HG02973 (cell line): ENCODE data around the gene RNF113A.
"Not testable (repeated sequence)": the region's sequence is repeated elsewhere in the genome, so short reads cannot be mapped to it uniquely, and the experiment has no call there.

Experiments
- ATAC-seq: cut with Tn5 transposase; IDR thresholded peaks from one replicate; pipeline ENCODE4 v1.9.1; 2021; ENCODE audit warnings: moderate library complexity; ENCODE audit not compliant: unreplicated experiment

Gene RNF113A

GRCh38 chrX:119871599-119872395 lies at the start of gene RNF113A, which contains the start of gene NDUFA1:
Gene RNF113A (minus strand): TSS chrX:119871733. CDS start chrX:119871613, 120 bp downstream.
Gene NDUFA1 (plus strand): TSS chrX:119871832. CDS start chrX:119871912, 80 bp downstream.
- peak; percentile 87 for ATAC-seq

- ATAC-seq: no peak
Measured at GRCh38 chrX:119919835-119920585, 48.5 kb upstream of the RNF113A start.

GRCh38 chrX:119917877-119918276 lies 46.3 kb upstream of the RNF113A start:
- no peak for ATAC-seq

GRCh38 chrX:119916310-119916709 lies 44.8 kb upstream of the RNF113A start:
- ATAC-seq: no peak

GRCh38 chrX:119900976-119901375 lies 29.4 kb upstream of the RNF113A start:
- ATAC-seq: no peak

GRCh38 chrX:119899125-119899524 lies 27.6 kb upstream of the RNF113A start:
- no peak for ATAC-seq

GRCh38 chrX:119895843-119896326 lies 24.4 kb upstream of the RNF113A start, which contains the start of gene AKAP14:
Gene AKAP14 (plus strand): TSS chrX:119895893. CDS start chrX:119903224, 7,331 bp downstream.
- ATAC-seq: no peak

- ATAC-seq: not testable (repeated sequence)
Measured at GRCh38 chrX:119891961-119892692, 20.6 kb upstream of the RNF113A start.

- not testable (repeated sequence) for ATAC-seq
Measured at GRCh38 chrX:119890626-119891025, 19.1 kb upstream of the RNF113A start.

- peak; percentile 83 for ATAC-seq
Measured at GRCh38 chrX:119887721-119888425, 16.3 kb upstream of the RNF113A start.

- ATAC-seq: no peak
Measured at GRCh38 chrX:119885554-119886428, 14.3 kb upstream of the RNF113A start.

GRCh38 chrX:119880552-119881437 lies 9.3 kb upstream of the RNF113A start:
- peak; percentile 86 for ATAC-seq

- no peak for ATAC-seq
Measured at GRCh38 chrX:119880076-119880475, 8.5 kb upstream of the RNF113A start.

- ATAC-seq: no peak
Measured at GRCh38 chrX:119878740-119879139, 7.2 kb upstream of the RNF113A start.

- ATAC-seq: peak; percentile 31
Measured at GRCh38 chrX:119871245-119871598, 311 bp downstream of the RNF113A start.

- ATAC-seq: no peak
Measured at GRCh38 chrX:119870626-119871131, 854 bp downstream of the RNF113A start.

GRCh38 chrX:119853444-119853843 lies 18.1 kb downstream of the RNF113A start:
- no peak for ATAC-seq
